Measurements from ENCODE around the gene SPA17.

GRCh38 chr11:124699547-124699946 is 25.8 kb downstream of the SPA17 start:
- TF ChIP-seq, protein P1, sequence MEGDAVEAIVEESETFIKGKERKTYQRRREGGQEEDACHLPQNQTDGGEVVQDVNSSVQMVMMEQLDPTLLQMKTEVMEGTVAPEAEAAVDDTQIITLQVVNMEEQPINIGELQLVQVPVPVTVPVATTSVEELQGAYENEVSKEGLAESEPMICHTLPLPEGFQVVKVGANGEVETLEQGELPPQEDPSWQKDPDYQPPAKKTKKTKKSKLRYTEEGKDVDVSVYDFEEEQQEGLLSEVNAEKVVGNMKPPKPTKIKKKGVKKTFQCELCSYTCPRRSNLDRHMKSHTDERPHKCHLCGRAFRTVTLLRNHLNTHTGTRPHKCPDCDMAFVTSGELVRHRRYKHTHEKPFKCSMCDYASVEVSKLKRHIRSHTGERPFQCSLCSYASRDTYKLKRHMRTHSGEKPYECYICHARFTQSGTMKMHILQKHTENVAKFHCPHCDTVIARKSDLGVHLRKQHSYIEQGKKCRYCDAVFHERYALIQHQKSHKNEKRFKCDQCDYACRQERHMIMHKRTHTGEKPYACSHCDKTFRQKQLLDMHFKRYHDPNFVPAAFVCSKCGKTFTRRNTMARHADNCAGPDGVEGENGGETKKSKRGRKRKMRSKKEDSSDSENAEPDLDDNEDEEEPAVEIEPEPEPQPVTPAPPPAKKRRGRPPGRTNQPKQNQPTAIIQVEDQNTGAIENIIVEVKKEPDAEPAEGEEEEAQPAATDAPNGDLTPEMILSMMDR (IDR thresholded peaks at IDR 0.05): no peak
- no peak for TF ChIP-seq POLR2A (IDR thresholded peaks at IDR 0.05)

All from sigmoid colon (tissue), 3 donors.